Spleen (tissue), 11 donors: ENCODE results near the gene LCP1. TPM values are rescaled to one million over a fixed set of nuclear protein-coding genes. Genes with fewer than 3 reads are reported as not detected.

Experiments
- DNase-seq: peaks from one replicate; pipeline ENCODE4 v3.0.0-alpha.2; 2020
- H3K27ac ChIP-seq, 8 donors: fragments of 200-600 bp; sonication (generic) in 7 of 8; 1 replicate in 4 of 8; 2 replicates in 4 of 8; pipeline versions ENCODE4 v1.5.0 to v1.8.0; 2016 to 2021; ENCODE audit warnings: inconsistent platforms in 4 of 8, mild to moderate bottlenecking in 4 of 8, moderate library complexity in 1 of 8
- H3K27me3 ChIP-seq, 7 donors: fragments of 200-600 bp; sonication (generic) in 6 of 7; replicated peaks in 1 of 7; 1 replicate in 4 of 7; 2 replicates in 3 of 7; pipeline versions ENCODE4 v1.5.0 to v1.8.0; 2016 to 2021; ENCODE audit warnings: inconsistent platforms in 3 of 7, mild to moderate bottlenecking in 1 of 7
- H3K36me3 ChIP-seq, 6 donors: fragments of 200-600 bp; sonication (generic) in 5 of 6; 1 replicate in 4 of 6; 2 replicates in 2 of 6; pipeline versions ENCODE4 v1.5.0 to v1.8.0; 2016 to 2021; ENCODE audit warnings: inconsistent platforms in 2 of 6
- H3K4me1 ChIP-seq, 6 donors: fragments of 200-600 bp; sonication (generic) in 5 of 6; 1 replicate in 3 of 6; 2 replicates in 3 of 6; pipeline versions ENCODE4 v1.5.0 to v1.8.0; 2016 to 2021; ENCODE audit warnings: inconsistent platforms in 3 of 6
- H3K4me3 ChIP-seq, 8 donors: fragments of 200-600 bp; sonication (generic) in 7 of 8; 1 replicate in 4 of 8; 2 replicates in 4 of 8; pipeline versions ENCODE4 v1.5.0 to v1.8.0; 2016 to 2021; ENCODE audit warnings: inconsistent platforms in 4 of 8, mild to moderate bottlenecking in 4 of 8, moderate library complexity in 2 of 8
- H3K9me3 ChIP-seq, 8 donors: fragments of 200-600 bp; sonication (generic) in 7 of 8; 1 replicate in 4 of 8; 2 replicates in 4 of 8; pipeline versions ENCODE4 v1.5.0 to v1.8.0; 2016 to 2021; ENCODE audit warnings: inconsistent platforms in 4 of 8
- CTCF ChIP-seq, 11 experiments: fragments of 200-600 bp in 7 of 11; fragments of 450-650 bp in 4 of 11; sonication (generic) in 4 of 11; IDR thresholded peaks in 8 of 11; conservative IDR thresholded peaks in 3 of 11; 1 replicate in 7 of 11; 2 replicates in 4 of 11; pipeline versions ENCODE4 v1.4.0 to v1.8.0; 2016 to 2021; ENCODE audit warnings: antibody characterized with exemption in 11 of 11, inconsistent platforms in 4 of 11, mild to moderate bottlenecking in 1 of 11
- POLR2A ChIP-seq, 3 donors: fragments of 450-650 bp; IDR thresholded peaks; one replicate each; pipeline ENCODE4 v1.5.1; 2017; ENCODE audit warnings: antibody characterized with exemption in 3 of 3, mild to moderate bottlenecking in 1 of 3
- POLR2AphosphoS5 ChIP-seq, 3 donors: sonication (generic); formaldehyde crosslinking; IDR thresholded peaks; one replicate each; pipeline ENCODE4 v1.5.1; 2017; ENCODE audit warnings: antibody characterized with exemption in 3 of 3
- WGBS, 5 donors: extraction: QIAGEN DNeasy Blood & Tissue Kit in 3 of 5; methylation state at CpG; one replicate each; pipeline versions ENCODE4 v1.1.5 to v1.1.7; 2013 to 2018; 5-methylcytosine and 5-hydroxymethylcytosine counted together
- intact Hi-C: fragments of 100-400 bp; cut with DNase I; formaldehyde crosslinking; loops from one replicate; pipeline ENCODE4 v1.15.0; 2023; ENCODE audit warnings: low total_unique reads
- polyA plus RNA-seq, 3 donors: library from polyadenylated mRNA; stranded (reverse); fragments of 200-250 nt; gene quantifications; one replicate each; pipeline ENCODE4 v1.2.1, GENCODE V29; 2013
- total RNA-seq, 7 donors: library from RNA; depleted of rRNA in 3 of 7; stranded (reverse); fragments of >200 nt in 3 of 7; fragmentation: NEBNext Ultra II Directional in 4 of 7; extraction: Animal tissue kit (Norgen Biotek cat#: 25700) in 4 of 7; gene quantifications; one replicate each; pipeline versions ENCODE4 v1.1.0 to v1.2.1, GENCODE V29; 2016 to 2021
- donor health status: healthy with polysubstance abuse.
- donor health status: DM: no; HTN: no; CAD: no; lungs with moderate emphysema.
- donor health status: DM: no; HTN: no; CAD: no.
- donor health status: Bipolar disorder and iron deficiency.
- donor health status: healthy.
- donor health status: DM: no; HTN: no; CAD: no.
- donor health status: DM: yes; HTN: yes; CAD: no.

Gene LCP1
- total and polyA plus RNA-seq, 10 donors, result 155 to 968 (median 572) TPM

DNA sequence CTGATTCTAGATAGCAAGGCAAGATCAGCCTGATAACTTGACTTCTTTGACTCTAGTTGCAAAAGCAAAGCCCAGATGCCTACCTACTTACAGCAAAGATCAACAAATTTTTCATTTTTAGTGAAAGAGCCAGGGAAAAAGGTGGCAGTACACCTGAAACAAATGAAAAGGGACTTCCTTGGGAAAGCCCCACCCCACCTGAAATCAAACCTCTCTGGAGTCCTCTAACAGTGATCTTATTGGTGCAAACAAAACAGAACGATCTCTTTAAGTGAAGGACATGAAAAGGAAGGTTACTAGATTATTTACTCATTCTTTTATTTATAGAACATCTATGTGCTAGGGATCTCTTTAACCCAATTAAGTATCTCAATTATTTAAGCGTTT lies 507 bp upstream of the LCP1 start:
- DNase-seq, result no peak
- H3K4me1 ChIP-seq, result peaks cover 7 to 53% (median 44%) of the 10 kb centered on the region in 6 donors
- peaks cover 0 to 2% (median 0%) of the 10 kb centered on the region in 6 donors for H3K36me3 ChIP-seq
- TF ChIP-seq POLR2A (IDR thresholded peaks at IDR 0.05) (no peak), CTCF (IDR thresholded peaks at IDR 0.05 in 8 of 11, conservative IDR thresholded peaks at IDR 0.05 in 3 of 11) (no peak), POLR2AphosphoS5 (IDR thresholded peaks at IDR 0.05) (no peak)
- H3K27me3 ChIP-seq, result no peaks in the 10 kb centered on the region
- H3K4me3 ChIP-seq, result peak overlapping the region in 5 of 8 donors; percentile 49 to 76 (median 50)
- 28 to 44% (median 35%) methylated on average over 2 of the region's 2 CpGs for WGBS, 5 donors
- intact Hi-C loops, result no loop called here
- no peaks in the 10 kb centered on the region for H3K9me3 ChIP-seq
- peak overlapping the region; percentile 74 to 94 (median 90) for H3K27ac ChIP-seq

- TF ChIP-seq CTCF (IDR thresholded peaks at IDR 0.05 in 8 of 11, conservative IDR thresholded peaks at IDR 0.05 in 3 of 11) (no peak), POLR2A (IDR thresholded peaks at IDR 0.05) (no peak), POLR2AphosphoS5 (IDR thresholded peaks at IDR 0.05) (no peak)
- intact Hi-C loops, result no loop called here
- Histone ChIP-seq H3K36me3 (peaks cover 0 to 6% (median 0%) of the 10 kb centered on the region in 6 donors), H3K27ac (peak overlapping the region; percentile 74 to 94 (median 90)), H3K4me3 (peak overlapping the region; percentile 49 to 76 (median 54)), H3K27me3 (no peaks in the 10 kb centered on the region), H3K9me3 (no peaks in the 10 kb centered on the region), H3K4me1 (peaks cover 7 to 64% (median 47%) of the 10 kb centered on the region in 6 donors)
- WGBS, 5 donors, result 15 to 49% (median 31%) methylated on average over 5 of the region's 5 CpGs
- no peak for DNase-seq
These were observed 569 bp downstream of the LCP1 start for GRCh38 chr13:46181377-46181839.

DNA sequence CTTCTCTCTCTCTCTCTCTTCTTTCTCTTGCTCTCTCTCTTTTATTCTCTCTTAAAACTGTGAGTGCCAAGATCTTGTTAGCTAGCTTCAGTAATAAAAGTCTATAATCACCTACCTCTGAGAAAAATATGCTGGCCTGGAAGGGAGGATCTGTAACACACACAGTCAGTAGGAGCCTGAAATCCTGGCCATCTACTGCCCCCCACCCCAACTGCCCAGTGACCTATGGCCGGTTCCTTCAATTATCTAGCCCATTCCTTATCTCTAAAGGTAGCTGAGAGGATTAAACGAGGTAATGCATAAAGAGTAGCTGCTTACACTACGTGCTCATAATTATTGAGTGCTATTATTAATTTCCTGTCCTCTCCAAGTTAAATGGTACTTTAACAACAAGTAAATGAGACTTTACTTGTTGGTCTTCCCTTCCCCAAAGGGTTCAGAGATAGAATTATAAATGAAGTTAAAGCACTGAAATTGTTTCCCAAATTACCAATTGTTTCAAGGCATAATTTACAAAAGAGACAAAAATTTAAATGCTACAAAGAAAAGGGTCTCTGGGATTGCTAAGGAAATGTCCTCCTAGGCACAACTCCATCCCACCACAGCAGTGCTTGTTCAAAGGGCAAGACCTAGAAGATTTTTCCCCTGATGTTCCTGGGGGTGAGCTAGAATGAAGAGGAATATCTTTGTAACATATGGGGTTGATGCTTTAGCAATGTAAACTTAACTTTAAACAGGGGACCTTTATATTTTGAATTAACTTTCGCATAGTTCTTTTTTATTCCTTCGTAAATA lies 1.8 kb downstream of the LCP1 start:
- H3K4me3 ChIP-seq, result peak overlapping the region; percentile 24 to 76 (median 52)
- intact Hi-C loops, result loop anchor here (10.0 kb wide), 1 partner anchor 105 kb away; no protein-coding TSS in a partner anchor

More for the DNA sequence above, 1.8 kb downstream of the LCP1 start:
- Histone ChIP-seq H3K36me3 (peaks cover 0 to 6% (median 0%) of the 10 kb centered on the region in 6 donors), H3K9me3 (no peaks in the 10 kb centered on the region), H3K27me3 (no peaks in the 10 kb centered on the region), H3K27ac (peak overlapping the region; percentile 31 to 94 (median 90)), H3K4me1 (peaks cover 16 to 74% (median 59%) of the 10 kb centered on the region in 6 donors)
- WGBS, 5 donors, result 14 to 32% (median 21%) methylated on average over 5 of the region's 5 CpGs
- DNase-seq, result no peak
- TF ChIP-seq CTCF (IDR thresholded peaks at IDR 0.05 in 8 of 11, conservative IDR thresholded peaks at IDR 0.05 in 3 of 11) (no peak), POLR2AphosphoS5 (IDR thresholded peaks at IDR 0.05) (no peak), POLR2A (IDR thresholded peaks at IDR 0.05) (no peak)
